ENCODE results near the gene SYT14.
A peak's percentile ranks its signal among the peaks of the same experiment; 100 is the strongest.
"Not testable (repeated sequence)": the region's sequence is repeated elsewhere in the genome, so short reads cannot be mapped to it uniquely, and the experiment has no call there.

Gene SYT14

GRCh38 chr1:209936125-209936524, 1.9 kb upstream of the SYT14 start:
- DNase-seq, result no peak

DNA sequence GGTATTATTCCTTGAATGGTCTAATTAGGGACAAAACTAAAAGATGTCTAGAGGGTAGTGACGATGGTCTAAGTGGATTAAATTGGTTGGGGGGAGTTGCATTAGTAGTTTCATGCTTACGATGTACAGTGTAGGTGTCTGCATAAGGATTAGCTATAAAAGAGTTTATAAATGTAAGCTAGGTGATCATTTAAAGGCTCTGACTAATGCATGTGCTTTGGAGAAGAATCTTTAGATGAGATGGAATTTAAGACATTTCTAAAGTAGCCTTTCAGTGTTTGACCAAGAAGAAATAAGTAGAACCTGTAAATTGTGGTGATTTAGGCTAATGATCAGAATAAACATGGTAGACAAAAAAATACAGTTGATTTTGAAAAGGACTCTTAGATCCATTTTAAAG, 7.4 kb downstream of the SYT14 start:
- DNase-seq, result no peak

GRCh38 chr1:209948155-209948554, 10.1 kb downstream of the SYT14 start:
- no peak for DNase-seq

DNA sequence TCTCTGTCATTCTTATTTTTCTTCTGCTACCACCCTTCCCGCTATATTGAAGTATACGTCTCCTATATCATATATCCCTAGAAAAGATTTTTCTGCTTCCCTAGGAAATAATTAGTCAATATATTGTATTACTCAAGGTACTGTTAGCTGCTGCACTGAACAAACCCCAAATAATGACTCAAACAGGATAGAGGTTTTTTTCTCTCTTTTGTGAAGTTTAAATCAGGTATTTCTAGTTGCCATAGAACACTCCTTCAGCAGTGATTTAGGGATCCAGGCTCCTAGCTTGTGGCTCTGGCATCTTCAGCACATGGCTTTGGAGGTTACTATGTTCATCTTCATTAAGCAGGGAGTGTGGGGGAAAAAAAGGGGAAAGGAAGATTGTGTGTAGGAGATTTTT, 18.1 kb downstream of the SYT14 start:
- DNase-seq, result no peak

GRCh38 chr1:209959623-209960022, 21.6 kb downstream of the SYT14 start:
- DNase-seq, result no peak

DNA sequence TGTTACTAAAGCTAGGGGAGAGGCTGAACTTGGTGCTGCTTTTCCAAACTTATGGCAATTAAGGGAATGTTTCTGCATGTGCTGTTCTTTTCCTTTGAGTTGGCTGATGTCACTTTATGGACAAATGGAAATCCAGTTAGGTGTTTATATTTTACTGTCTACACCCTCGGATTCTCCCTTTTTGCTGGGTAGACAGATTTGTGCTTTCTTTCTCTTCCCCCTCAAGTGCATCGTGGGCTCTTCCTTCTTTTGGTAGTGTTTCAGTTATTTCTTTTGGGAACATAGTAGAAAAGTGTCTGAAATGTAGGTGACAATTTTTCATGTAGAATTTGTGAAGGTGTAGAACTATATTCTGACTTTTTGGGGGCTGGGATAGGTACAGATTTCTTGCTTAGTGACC, 22.9 kb downstream of the SYT14 start:
- DNase-seq, result no peak

DNA sequence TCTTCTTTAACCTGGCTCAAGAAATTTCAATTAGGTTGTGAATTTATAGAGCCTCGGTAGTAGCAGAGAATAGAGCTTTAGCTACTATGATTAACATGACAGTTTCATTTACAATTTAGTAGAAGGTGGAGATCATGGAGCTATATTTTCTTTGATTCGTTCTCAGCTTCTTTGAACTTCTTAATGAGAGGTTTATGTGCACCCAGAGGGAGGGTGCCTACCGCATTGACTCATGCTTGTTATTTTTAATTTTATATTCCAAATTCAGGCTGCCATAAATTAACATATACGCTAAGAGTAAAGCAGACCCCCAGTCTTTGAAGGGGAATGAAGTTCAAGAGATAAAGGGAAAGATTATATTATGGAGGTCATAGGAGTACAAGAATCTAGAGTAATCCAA, 24.4 kb downstream of the SYT14 start:
- DNase-seq, result no peak

GRCh38 chr1:209962856-209963255, 24.8 kb downstream of the SYT14 start:
- no peak for DNase-seq

DNA sequence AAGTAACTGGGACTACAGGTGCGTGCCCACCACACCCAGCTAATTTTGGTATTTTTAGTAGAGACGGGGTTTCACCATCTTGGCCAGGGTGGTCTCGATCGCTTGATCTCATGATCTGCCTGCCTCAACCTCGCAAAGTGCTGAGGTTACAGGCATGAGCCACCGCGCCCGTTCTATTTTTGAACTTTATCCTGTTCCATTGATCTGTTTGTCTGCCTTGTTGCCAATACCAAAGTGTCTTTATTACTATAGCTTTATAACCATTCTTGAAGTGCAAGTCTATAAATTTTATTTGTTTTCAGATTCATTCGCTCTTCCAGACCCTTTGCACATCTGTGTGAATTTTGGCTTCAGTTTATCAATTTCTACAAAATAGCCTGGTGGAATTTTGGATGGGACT, 28.0 kb downstream of the SYT14 start:
- DNase-seq, result no peak

DNA sequence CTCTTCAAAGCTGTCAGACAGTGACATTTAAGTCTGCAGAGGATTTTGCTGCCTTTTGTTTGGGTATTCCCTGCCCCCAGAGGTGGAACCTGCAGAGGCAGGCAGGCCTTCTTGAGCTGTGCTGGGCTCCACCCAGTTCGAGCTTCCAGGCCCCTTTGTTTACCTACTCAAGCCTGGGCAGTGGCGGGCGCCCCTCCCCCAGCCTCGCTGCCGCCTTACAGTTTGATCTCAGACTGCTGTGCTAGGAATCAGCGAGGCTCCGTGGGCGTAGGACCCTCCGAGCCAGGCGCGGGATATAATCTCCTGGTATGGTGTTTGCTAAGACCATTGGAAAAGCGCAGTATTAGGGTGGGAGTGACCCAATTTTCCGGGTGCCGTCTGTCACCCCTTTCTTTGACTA, 40.7 kb downstream of the SYT14 start:
- not testable (repeated sequence) for DNase-seq

GRCh38 chr1:209983953-209984352, 45.9 kb downstream of the SYT14 start:
- no peak for DNase-seq

DNA sequence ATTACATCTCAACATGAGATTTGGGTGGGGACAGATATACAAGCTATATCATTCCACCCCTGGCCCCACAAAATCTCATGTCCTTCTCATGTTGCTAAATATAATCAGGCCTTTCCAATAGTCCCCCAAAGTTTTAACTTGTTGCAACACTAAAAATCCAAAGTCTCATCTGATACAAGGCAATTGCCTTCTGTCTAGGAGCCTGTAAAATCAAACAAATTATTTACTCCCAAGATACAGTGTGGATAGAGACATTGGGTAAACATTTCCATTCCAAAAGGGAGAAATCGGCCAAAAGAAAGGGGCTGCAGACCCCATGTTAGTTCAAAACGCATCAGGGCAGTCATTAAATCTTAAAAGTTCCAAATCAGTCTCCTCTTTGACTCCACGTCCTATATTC, 47.0 kb downstream of the SYT14 start:
- no peak for DNase-seq

DNA sequence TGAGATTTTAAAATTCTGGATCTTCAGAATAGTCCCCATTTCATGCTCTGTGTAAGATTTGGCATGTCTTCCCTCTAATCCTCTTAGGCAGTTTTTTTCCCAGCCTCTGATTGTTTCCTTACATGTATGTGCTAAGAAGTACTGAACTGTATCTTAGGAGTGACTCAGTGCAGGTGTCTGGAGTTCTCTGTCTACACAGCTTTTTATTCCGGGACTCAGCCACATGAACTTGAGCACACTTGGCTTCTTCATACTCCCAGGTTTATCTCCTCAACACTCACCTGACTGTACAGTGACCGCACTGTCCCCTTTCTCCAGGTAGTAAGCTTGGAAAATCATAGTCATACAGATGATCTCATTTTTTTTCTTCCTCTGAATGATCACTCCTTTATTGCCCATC, 50.7 kb downstream of the SYT14 start:
- DNase-seq, result no peak

DNA sequence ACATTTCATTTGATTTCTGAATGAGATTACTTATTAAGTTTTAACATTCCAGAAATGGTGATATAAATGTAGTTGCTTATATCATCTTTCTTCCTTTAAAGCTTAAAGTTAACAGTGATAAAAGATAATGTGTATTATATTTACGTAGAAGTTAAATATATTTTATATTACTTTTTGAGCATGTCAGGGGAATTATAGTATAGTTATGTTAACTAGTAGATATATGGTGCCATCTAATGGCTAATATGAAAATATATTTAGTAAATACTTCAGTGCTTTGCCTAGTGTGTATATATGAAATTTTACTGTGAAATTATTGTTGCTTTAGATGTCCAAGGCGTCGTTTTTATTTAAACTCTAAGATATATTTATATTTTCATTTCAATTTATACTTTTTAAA, 51.5 kb downstream of the SYT14 start:
- DNase-seq, result no peak

- DNase-seq, result peak in 7 of 56 donors; percentile 1 to 9 (median 2)
These were observed 55.2 kb downstream of the SYT14 start for GRCh38 chr1:209993061-209993830.

GRCh38 chr1:209996348-209996747, 58.3 kb downstream of the SYT14 start:
- DNase-seq, result no peak

GRCh38 chr1:209999005-209999404, 61.0 kb downstream of the SYT14 start:
- no peak for DNase-seq

GRCh38 chr1:210001751-210002150, 63.7 kb downstream of the SYT14 start:
- DNase-seq, result no peak

- DNase-seq, result no peak
These were observed 65.5 kb downstream of the SYT14 start for GRCh38 chr1:210003501-210003900.

GRCh38 chr1:210010161-210010560, 72.1 kb downstream of the SYT14 start:
- no peak for DNase-seq

DNA sequence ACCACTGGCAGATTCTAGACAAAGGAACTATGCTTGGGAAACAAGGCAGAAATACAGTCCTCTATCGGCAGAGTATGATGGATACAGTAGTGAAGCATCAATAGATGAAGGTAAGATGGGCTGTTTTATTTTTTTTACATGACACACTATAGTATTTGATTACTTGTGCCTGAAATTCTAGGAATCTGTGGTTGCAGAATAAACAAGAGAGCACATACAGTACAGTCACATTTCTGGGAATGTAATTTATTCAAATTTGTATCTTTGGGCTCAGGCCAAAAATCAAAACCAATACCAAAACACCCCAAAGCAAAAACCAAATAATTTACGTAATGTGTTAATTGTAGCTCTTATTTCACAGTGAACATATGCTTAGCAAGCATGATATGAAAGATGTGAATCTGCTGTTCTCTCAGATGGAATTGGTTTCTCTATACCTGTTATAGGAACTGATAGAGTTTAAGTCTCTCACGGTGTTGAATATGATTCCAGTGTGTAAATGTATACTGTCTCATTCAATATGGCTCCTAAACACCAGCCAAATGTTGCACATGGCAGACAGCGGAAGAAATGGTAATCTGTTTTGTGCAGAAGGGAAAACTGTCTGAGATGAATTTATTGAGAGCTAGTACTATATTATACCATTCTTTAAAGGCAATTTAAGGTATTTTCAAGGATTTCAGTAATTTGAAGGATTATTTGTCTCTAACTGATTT, 83.3 kb downstream of the SYT14 start:
- no peak for DNase-seq

DNA sequence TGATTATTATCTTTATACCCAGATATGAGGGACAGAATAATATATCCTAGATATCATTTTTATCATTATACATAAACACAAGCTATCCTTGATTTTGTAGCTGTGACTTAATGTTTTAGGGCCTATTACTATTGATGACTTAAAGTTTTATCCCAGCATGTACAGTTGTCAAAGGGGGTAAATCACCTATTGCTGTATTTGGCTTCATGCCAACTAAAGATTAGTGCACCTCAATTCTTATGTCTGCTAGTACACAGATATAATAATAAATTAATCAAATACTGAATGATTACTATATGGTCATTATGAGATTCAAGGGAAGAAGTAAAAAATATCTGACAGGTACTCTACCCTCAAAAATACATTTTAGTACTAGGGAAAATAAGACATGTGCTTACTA, 84.0 kb downstream of the SYT14 start:
- DNase-seq, result no peak

DNA sequence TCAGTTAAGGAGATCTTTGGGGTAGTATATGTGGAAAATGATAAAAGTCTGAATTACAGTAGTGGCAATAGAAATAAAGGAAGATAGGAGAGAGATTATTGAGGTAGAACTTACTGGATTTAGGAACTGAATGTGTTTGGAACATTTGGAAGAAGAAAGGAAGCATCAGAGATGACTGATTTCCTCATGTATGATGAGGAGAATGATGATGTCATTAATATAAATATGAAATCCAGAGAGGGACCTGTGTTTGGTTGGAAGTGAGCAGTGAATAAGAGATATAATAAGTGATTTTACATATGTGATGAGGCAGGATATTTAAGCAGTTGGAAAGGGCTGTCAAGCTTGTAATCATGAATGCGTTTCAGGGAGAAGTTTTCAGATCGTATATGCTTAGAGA, 86.3 kb downstream of the SYT14 start:
- DNase-seq, result no peak

All from amygdala (tissue), 56 donors.